ENCODE results near the gene TMEM123.

The TMEM123 gene

DNA sequence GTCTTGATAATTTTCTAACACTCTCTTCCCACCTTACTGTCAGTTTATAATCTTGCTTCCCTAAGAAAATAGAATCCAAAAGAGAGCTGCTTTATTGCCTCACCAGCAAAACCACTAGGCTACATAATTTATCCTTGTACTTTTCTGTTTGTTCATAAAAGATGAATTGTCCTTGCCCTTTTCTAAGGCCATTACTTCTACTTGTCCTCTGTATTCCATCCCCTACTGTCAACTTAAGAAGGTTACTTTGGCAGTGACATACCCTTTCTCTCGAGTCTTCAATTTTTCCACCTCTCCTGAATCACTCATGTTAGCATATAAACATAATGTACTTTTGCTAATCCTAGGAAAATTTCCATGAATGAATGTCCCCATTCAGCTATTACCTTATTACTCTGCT lies 87.6 kb downstream of the TMEM123 start:
- Histone ChIP-seq H3F3A (ENCODE audit: insufficient read depth) (peaks cover 20% of the 10 kb centered on the region; the same call in 1 of the 2 replicates), H3K9ac (ENCODE audit: low read length) (no peak overlapping the region), H3K27me3 (ENCODE audit: low read length) (no peaks in the 10 kb centered on the region), H2AFZ (ENCODE audit: low read depth, low read length, severe bottlenecking) (no peak overlapping the region), H3K4me3 (ENCODE audit: insufficient read depth, low read length, poor library complexity, severe bottlenecking) (no peak overlapping the region), H3K9me2 (replicated peaks; ENCODE audit: insufficient read depth, low read length) (no peaks in the 10 kb centered on the region), H3K9me3 (ENCODE audit: insufficient read depth, low read length) (no peaks in the 10 kb centered on the region), H3K79me2 (ENCODE audit: insufficient read depth, low read length) (no peaks in the 10 kb centered on the region; the same call in 1 of the 2 replicates), H3K4me2 (ENCODE audit: low read depth, low read length, poor library complexity, severe bottlenecking) (no peak overlapping the region), H3K36me3 (ENCODE audit: low read length) (peaks cover 39% of the 10 kb centered on the region), H3K27ac (ENCODE audit: low read depth, low read length) (no peak overlapping the region), H4K20me1 (ENCODE audit: low read depth, low read length) (no peaks in the 10 kb centered on the region)
- TF ChIP-seq, protein P1, sequence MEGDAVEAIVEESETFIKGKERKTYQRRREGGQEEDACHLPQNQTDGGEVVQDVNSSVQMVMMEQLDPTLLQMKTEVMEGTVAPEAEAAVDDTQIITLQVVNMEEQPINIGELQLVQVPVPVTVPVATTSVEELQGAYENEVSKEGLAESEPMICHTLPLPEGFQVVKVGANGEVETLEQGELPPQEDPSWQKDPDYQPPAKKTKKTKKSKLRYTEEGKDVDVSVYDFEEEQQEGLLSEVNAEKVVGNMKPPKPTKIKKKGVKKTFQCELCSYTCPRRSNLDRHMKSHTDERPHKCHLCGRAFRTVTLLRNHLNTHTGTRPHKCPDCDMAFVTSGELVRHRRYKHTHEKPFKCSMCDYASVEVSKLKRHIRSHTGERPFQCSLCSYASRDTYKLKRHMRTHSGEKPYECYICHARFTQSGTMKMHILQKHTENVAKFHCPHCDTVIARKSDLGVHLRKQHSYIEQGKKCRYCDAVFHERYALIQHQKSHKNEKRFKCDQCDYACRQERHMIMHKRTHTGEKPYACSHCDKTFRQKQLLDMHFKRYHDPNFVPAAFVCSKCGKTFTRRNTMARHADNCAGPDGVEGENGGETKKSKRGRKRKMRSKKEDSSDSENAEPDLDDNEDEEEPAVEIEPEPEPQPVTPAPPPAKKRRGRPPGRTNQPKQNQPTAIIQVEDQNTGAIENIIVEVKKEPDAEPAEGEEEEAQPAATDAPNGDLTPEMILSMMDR (IDR thresholded peaks at IDR 0.05; ENCODE audit: insufficient read depth, low read length, poor library complexity, severe bottlenecking), result no peak
- no peak for TF ChIP-seq EZH2phosphoT487 (conservative IDR thresholded peaks at IDR 0.05; ENCODE audit: low read length)

DNA sequence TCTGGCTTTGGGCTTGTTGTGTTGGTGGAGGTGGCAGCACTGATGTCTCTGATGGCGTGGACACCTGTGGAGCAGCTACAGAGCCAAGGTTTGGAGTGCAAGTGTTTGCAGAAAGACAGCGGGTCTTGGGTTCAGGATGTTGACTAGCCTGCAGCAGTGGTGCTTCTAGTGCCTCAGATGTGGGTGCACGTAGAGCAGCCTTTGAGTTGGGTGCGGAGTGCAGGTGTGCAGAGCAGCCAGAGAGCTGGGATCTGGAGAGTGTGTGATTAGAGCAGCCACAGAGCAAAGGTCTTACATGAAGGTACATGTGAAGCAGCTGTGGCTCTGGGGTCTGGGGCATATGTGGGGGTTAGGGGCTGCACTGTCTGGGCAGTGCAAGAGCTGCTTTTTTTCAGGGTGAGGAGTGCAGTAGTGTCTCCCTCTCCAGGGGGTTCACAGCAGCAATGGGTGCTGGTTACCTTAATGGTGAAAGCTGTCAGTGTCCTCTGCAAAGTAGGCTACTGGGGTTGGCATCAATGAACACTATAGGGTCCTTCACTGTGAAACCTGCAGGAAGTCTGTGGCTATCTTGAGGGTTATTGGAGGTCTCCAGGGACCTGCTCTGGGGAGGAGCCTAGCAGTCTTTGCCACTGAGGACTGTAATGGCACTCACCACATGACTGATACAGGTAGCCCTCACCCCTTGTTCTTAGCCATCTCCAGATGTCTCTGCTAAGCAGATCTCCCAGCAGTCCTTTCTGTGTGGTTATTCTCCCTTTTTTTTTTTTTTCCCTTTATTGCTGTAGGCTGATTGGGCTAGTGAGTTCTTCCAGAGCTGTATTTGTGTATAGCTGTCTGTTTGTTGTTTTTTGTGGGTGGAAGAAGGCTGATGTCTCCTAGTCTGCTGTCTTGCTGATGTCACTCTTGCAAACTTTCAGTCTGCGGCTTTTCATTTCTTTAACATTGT lies 91.2 kb downstream of the TMEM123 start:
- Histone ChIP-seq H4K20me1 (ENCODE audit: low read depth, low read length) (no peaks in the 10 kb centered on the region), H2AFZ (ENCODE audit: low read depth, low read length, severe bottlenecking) (no peak overlapping the region), H3K9ac (ENCODE audit: low read length) (no peak overlapping the region), H3K79me2 (ENCODE audit: insufficient read depth, low read length) (peaks cover 10% of the 10 kb centered on the region), H3K4me2 (ENCODE audit: low read depth, low read length, poor library complexity, severe bottlenecking) (no peak overlapping the region), H3K9me3 (ENCODE audit: insufficient read depth, low read length) (no peaks in the 10 kb centered on the region), H3F3A (ENCODE audit: insufficient read depth) (no peaks in the 10 kb centered on the region), H3K27me3 (ENCODE audit: low read length) (no peaks in the 10 kb centered on the region), H3K4me3 (ENCODE audit: insufficient read depth, low read length, poor library complexity, severe bottlenecking) (no peak overlapping the region), H3K27ac (ENCODE audit: low read depth, low read length) (no peak overlapping the region), H3K36me3 (ENCODE audit: low read length) (peaks cover 32% of the 10 kb centered on the region; the same call in 1 of the 2 replicates), H3K9me2 (replicated peaks; ENCODE audit: insufficient read depth, low read length) (no peaks in the 10 kb centered on the region)
- TF ChIP-seq, protein P1 (IDR thresholded peaks at IDR 0.05; ENCODE audit: insufficient read depth, low read length, poor library complexity, severe bottlenecking), result no peak
- no peak for TF ChIP-seq EZH2phosphoT487 (conservative IDR thresholded peaks at IDR 0.05; ENCODE audit: low read length)

DNA sequence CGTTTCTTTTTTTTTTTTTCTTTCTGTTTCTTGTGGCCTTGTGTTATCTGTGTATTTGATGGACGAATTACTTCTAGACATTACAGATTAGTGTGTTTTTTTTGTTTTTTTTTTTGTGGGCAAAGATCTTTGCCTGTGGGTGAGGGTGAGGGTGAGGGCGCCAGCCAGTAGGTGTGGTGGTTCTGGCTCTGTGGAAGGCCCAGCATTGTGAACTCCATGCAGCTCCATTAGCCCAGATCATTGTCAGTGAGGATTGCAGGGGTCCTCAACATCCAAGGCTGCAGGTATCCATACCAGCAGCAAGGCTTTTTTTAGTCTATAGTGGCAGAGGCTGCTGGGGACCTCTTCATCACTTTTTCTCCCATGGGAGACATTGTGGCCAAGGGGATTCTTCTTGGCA lies 91.9 kb downstream of the TMEM123 start:
- H3K4me2 ChIP-seq (ENCODE audit: low read depth, low read length, poor library complexity, severe bottlenecking), result no peak overlapping the region

More for the DNA sequence above, 91.9 kb downstream of the TMEM123 start:
- H3K27ac ChIP-seq (ENCODE audit: low read depth, low read length), result no peak overlapping the region
- TF ChIP-seq, protein P1 (IDR thresholded peaks at IDR 0.05; ENCODE audit: insufficient read depth, low read length, poor library complexity, severe bottlenecking), result no peak
- no peak for TF ChIP-seq EZH2phosphoT487 (conservative IDR thresholded peaks at IDR 0.05; ENCODE audit: low read length)
- H3F3A ChIP-seq (ENCODE audit: insufficient read depth), result no peaks in the 10 kb centered on the region
- H3K79me2 ChIP-seq (ENCODE audit: insufficient read depth, low read length), result peaks cover 17% of the 10 kb centered on the region
- no peak overlapping the region for H2AFZ ChIP-seq (ENCODE audit: low read depth, low read length, severe bottlenecking)
- no peak overlapping the region for H3K4me3 ChIP-seq (ENCODE audit: insufficient read depth, low read length, poor library complexity, severe bottlenecking)
- no peaks in the 10 kb centered on the region for H4K20me1 ChIP-seq (ENCODE audit: low read depth, low read length)
- H3K36me3 ChIP-seq (ENCODE audit: low read length), result peaks cover 35% of the 10 kb centered on the region; the same call in 1 of the 2 replicates
- H3K9ac ChIP-seq (ENCODE audit: low read length), result no peak overlapping the region
- no peaks in the 10 kb centered on the region for H3K9me3 ChIP-seq (ENCODE audit: insufficient read depth, low read length)
- H3K27me3 ChIP-seq (ENCODE audit: low read length), result no peaks in the 10 kb centered on the region
- H3K9me2 ChIP-seq (replicated peaks; ENCODE audit: insufficient read depth, low read length), result no peaks in the 10 kb centered on the region

Measured in SU-DHL-6 (cell line).